CD4-positive, alpha-beta T cell treated with Interleukin-6 for 4 hours (primary cell): ENCODE results near the gene GSG1L.

Source experiments
- DNase-seq: peaks from one replicate; pipeline ENCODE4 v3.0.0-alpha.2; 2020; ENCODE audit warnings: mixed read lengths

The GSG1L gene

GRCh38 chr16:27767971-27768591 is 295.4 kb downstream of the GSG1L start:
- DNase-seq, result no peak

DNA sequence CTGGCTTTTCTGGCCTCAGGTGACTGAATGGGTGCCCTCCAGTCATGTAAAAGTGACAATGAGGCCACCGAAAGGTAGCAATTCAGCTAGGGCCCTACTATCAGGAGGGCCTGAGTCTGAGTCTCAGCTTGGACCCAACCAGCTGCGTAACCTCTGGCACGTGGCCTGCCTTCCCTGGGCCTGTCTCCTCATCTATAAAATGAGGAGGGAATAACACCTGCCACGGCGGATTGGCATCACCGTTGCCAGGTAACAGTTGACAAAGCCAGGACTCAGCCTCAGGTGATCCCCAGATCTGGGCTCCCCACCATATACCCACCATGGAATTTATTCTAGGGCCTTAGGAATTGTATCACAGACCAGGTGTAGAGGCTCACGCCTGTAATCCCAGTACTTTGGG is 296.4 kb downstream of the GSG1L start:
- no peak for DNase-seq

- DNase-seq, result no peak
These were observed 297.1 kb downstream of the GSG1L start for GRCh38 chr16:27766236-27766925.

- DNase-seq, result no peak
These were observed 298.4 kb downstream of the GSG1L start for GRCh38 chr16:27764869-27765675.

DNA sequence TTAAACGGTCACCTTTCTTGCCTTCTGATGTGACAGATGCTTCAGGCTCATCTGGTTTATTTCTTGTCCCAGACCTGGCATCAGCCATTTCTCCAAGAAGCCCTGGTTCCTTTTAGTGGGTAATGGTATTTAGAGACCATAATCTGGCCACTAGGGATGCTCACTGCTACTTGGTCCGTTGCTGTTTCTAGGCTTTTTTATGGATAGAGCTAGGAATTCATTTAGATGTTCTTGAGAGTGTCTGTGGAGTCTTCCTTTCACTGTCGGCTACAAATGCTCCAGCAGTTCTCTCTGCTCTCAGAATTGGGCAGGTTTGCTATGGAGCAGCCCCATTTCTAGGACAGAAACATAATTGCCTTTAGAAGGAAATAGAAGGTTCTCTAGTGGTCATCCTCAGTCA is 299.1 kb downstream of the GSG1L start:
- DNase-seq, result no peak

DNA sequence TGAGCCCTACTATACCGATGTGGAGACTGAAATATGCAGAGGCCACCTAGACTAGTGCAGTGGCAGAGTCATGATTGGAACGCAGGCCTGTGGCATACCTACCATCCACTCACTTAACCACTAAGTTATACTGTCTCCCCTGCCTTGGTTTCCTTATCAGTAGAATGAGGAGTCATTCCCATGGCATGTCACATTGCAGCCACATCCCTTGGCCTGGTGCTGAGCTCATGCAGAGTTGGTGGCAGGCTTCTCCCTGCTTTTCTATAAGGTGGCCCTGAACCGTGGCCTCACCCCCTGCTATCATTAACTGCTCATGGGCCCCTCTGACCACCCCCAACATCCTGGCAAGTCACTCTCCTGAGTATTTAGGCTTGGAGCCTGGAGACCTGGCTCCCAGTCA is 301.1 kb downstream of the GSG1L start:
- no peak for DNase-seq

- no peak for DNase-seq
These were observed 301.7 kb downstream of the GSG1L start for GRCh38 chr16:27761816-27762215.

DNA sequence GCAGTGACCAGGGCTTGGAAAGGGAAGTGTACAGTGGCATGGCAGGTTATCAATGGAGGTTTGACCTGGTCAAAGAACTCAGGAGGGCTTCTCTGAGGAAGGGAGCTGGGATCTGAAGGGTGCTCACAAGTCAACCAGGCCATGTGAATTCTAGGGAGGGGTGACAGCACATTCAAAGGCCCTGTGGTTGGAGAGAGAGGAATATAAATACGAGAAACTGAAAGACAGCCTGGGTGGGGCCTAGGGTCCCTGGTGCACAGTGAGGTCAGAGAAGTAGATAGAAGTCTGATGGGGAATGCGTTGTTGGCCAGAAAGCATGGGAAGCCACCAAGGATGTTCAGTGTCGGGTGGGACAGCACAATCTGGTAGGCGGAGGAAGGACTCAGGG is 302.7 kb downstream of the GSG1L start:
- no peak for DNase-seq

DNA sequence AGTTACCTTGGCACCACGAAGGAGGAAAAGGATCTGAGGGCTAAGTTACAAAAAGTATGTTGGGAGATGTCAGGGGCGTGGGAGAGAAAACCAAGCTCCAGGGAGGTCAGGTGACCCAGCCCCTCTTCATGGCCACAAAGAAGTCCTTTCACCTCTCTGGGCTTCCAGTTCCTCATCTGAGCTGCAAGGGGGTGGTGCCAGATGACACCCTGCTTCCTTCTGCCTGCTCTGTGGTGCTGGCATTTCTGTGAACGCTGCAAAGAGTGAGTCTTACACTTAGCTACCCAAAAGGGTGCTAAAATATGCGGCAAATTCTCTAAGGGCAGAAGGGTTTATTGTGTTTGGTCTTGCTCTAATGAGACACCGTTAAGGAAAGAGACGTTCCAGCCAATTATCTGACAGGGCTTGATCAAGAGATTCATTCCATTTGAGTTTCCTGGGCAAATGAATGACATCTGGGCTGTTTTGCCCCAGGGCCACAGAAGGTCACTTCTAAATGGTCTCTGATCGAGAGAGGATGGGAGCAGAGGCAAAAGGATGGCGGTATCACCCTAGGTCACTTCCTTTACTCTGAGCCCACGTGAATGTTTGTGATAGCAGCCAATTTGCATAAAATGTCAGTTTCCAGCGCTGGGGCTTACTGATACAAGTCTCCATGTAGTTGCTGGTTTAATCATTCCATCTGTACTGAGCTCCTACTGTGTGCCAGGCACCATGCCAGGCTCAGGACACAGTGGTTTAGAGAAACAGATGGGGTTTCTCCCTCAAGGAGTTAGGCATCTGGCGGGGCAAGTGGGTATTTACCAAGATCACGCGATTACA is 303.3 kb downstream of the GSG1L start:
- DNase-seq, result no peak

GRCh38 chr16:27759301-27759871 is 304.1 kb downstream of the GSG1L start:
- no peak for DNase-seq

GRCh38 chr16:27758544-27758943 is 305.0 kb downstream of the GSG1L start:
- no peak for DNase-seq

DNA sequence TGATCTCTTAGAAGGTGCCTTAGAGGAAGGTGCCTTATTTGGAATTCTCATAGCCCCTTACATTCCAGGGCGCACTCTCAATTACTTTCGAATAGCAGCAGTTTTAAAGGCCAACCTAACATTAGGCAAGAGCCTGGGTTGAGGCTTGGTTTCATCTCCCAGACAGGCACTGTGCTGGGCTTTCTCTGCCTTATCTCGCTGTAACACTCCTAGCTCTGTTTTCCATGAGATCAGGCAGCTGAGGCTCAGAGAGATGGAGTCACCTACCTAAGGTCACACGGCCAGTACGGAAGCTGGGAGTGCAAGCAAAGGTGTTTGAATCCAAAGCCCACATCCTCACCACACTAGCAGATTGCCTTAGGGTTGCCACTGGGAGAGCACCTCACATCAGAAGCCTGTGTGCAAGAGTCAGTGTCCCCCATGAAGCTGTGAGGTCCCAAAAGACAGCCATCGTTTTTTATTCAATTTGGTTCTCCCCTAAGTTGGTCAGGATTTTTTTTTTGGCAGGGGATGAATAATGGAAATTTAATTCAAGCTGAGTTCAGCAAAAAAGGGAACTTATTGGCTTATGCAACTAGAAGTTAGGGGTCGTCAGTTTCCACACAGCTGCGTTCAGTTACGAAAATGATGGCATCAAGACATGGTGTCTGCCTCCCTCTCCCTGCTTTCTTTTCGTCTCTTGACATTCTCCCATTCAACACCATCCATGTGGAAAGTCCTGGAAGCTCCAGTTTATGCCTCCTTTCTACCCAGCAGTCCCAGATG is 307.1 kb downstream of the GSG1L start:
- no peak for DNase-seq

GRCh38 chr16:27754788-27755690 is 308.5 kb downstream of the GSG1L start:
- DNase-seq, result no peak

- DNase-seq, result no peak
These were observed 310.0 kb downstream of the GSG1L start for GRCh38 chr16:27753563-27753962.

- DNase-seq, result no peak
These were observed 311.3 kb downstream of the GSG1L start for GRCh38 chr16:27752241-27752640.

- DNase-seq, result no peak
These were observed 311.8 kb downstream of the GSG1L start for GRCh38 chr16:27751676-27752075.

- no peak for DNase-seq
These were observed 312.3 kb downstream of the GSG1L start for GRCh38 chr16:27751233-27751632.

GRCh38 chr16:27749946-27750345 is 313.6 kb downstream of the GSG1L start:
- no peak for DNase-seq

- no peak for DNase-seq
These were observed 314.0 kb downstream of the GSG1L start for GRCh38 chr16:27749547-27749875.

GRCh38 chr16:27748868-27749546 is 314.5 kb downstream of the GSG1L start:
- peak; percentile 37 for DNase-seq
